Cardiac muscle cell (in vitro differentiated cells and primary cell): ENCODE data around the gene VAMP5. TPM values are rescaled to one million over a fixed set of nuclear protein-coding genes. Genes with fewer than 3 reads are reported as not detected.

Experiments used
- DNase-seq, 2 donors: peaks; one replicate each; pipeline versions ENCODE4 v3.0.0 to v3.0.0-alpha.2; 2010 to 2017; ENCODE audit warnings: low read depth in 1 of 2, low spot score in 1 of 2
- H3K27ac ChIP-seq: fragments of 200-600 bp; sonication (generic); 2 replicates; pipeline ENCODE4 v1.5.1; 2016
- H3K27me3 ChIP-seq: fragments of 200-600 bp; sonication (generic); 2 replicates; pipeline ENCODE4 v1.6.0; 2016; ENCODE audit warnings: control low read depth
- H3K36me3 ChIP-seq: fragments of 200-600 bp; sonication (generic); 2 replicates; pipeline ENCODE4 v1.5.1; 2016; ENCODE audit warnings: control low read depth
- H3K4me1 ChIP-seq: fragments of 200-600 bp; sonication (generic); 2 replicates; pipeline ENCODE4 v1.8.1; 2017; ENCODE audit warnings: low read depth, mild to moderate bottlenecking, mixed run types
- H3K4me3 ChIP-seq: fragments of 200-600 bp; sonication (generic); 2 replicates; pipeline ENCODE4 v1.5.1; 2016; ENCODE audit warnings: mild to moderate bottlenecking
- H3K9me3 ChIP-seq: fragments of 200-600 bp; sonication (generic); 2 replicates; pipeline ENCODE4 v1.5.1; 2017; ENCODE audit warnings: low read depth, mild to moderate bottlenecking, control low read depth
- CTCF ChIP-seq: IDR thresholded peaks from 2 replicates; pipeline ENCODE4 v1.5.1; 2012; ENCODE audit warnings: low read depth, mild to moderate bottlenecking, low read length
- polyA plus RNA-seq: library from polyadenylated mRNA; unstranded; fragments of >200 nt; fragmentation: Nextera tagmentation; extraction: Ambion mirVana; gene quantifications from 2 replicates; pipeline ENCODE4 v1.2.1, GENCODE V29; 2016
- total RNA-seq: library from RNA; depleted of rRNA; stranded (reverse); fragments of >200 nt; gene quantifications from 2 replicates; pipeline ENCODE4 v1.2.3, GENCODE V29; 2016

VAMP5 gene
- total and polyA plus RNA-seq, 2 experiments from 2014 or later, result 7.7 to 19.1 TPM

- H3K27ac ChIP-seq, result no peak overlapping the region
- H3K27me3 ChIP-seq, result peaks cover 25% of the 10 kb centered on the region
- H3K4me1 ChIP-seq, result no peaks in the 10 kb centered on the region
- DNase-seq, result no peak
- H3K4me3 ChIP-seq, result no peak overlapping the region
- TF ChIP-seq CTCF, result no peak
- H3K36me3 ChIP-seq, result no peaks in the 10 kb centered on the region
- H3K9me3 ChIP-seq, result no peaks in the 10 kb centered on the region
Measured at GRCh38 chr2:85566265-85566664, 18.0 kb upstream of the VAMP5 start.

- Histone ChIP-seq H3K4me3 (no peak overlapping the region), H3K36me3 (no peaks in the 10 kb centered on the region), H3K27ac (no peak overlapping the region), H3K4me1 (peaks cover 25% of the 10 kb centered on the region), H3K27me3 (peaks cover 12% of the 10 kb centered on the region), H3K9me3 (no peaks in the 10 kb centered on the region)
- no peak for TF ChIP-seq CTCF
- DNase-seq, result no peak
Measured at GRCh38 chr2:85575739-85576138, 8.5 kb upstream of the VAMP5 start.

DNA sequence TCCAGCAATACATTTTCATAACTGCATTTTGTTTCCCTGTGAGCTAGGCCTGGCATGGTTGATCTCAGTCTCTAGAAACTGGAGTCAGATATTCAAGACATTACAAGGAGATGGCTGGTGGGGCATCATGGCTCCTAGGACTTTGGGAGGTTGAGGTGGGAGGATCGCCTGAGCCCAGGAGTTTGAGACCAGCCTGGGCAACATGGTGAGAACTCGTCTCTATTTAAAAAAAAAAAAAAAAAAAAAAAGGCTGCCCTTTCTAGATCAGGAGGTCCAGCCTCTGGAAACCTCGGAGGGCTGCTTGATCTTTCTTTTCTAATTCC, 7.2 kb upstream of the VAMP5 start:
- no peaks in the 10 kb centered on the region for H3K9me3 ChIP-seq
- peaks cover 6% of the 10 kb centered on the region for H3K27me3 ChIP-seq
- no peak for TF ChIP-seq CTCF
- no peaks in the 10 kb centered on the region for H3K36me3 ChIP-seq
- DNase-seq, result no peak
- H3K4me3 ChIP-seq, result no peak overlapping the region
- H3K4me1 ChIP-seq, result peaks cover 25% of the 10 kb centered on the region
- no peak overlapping the region for H3K27ac ChIP-seq

GRCh38 chr2:85577386-85578242, 6.6 kb upstream of the VAMP5 start, which contains the start of gene VAMP8:
TSS of gene VAMP8 (plus strand) at chr2:85577586. CDS start at chr2:85577647, 61 bp downstream.
- no peak within 1 kb of the TSS for H3K4me3 ChIP-seq
- no peaks in the 10 kb centered on the region for H3K36me3 ChIP-seq
- no peak for TF ChIP-seq CTCF
- no peak for DNase-seq
- no peaks in the 10 kb centered on the region for H3K9me3 ChIP-seq
- H3K27me3 ChIP-seq, result peaks cover 3% of the 10 kb centered on the region
- H3K27ac ChIP-seq, result peak within 1 kb of the TSS; percentile 58
- peaks cover 25% of the 10 kb centered on the region for H3K4me1 ChIP-seq

GRCh38 chr2:85578243-85579180, 5.7 kb upstream of the VAMP5 start:
- no peak for TF ChIP-seq CTCF
- no peaks in the 10 kb centered on the region for H3K27me3 ChIP-seq
- H3K27ac ChIP-seq, result peak overlapping the region; percentile 58
- no peaks in the 10 kb centered on the region for H3K36me3 ChIP-seq
- H3K4me3 ChIP-seq, result no peak overlapping the region
- no peaks in the 10 kb centered on the region for H3K9me3 ChIP-seq
- DNase-seq, result no peak
- H3K4me1 ChIP-seq, result peaks cover 25% of the 10 kb centered on the region
